DOHH2 (cell line): ENCODE results near the gene ARHGDIA.

Source experiments
- H3F3A ChIP-seq: fragments of 200-600 bp; sonication (generic), shearing (Covaris generic); 2 replicates; pipeline ENCODE4 v1.6.0; 2016; ENCODE audit warnings: antibody characterized with exemption, mild to moderate bottlenecking; ENCODE audit not compliant: control insufficient read depth, insufficient read depth
- H3K27ac ChIP-seq: fragments of 200-600 bp; sonication (generic); 2 replicates; pipeline ENCODE4 v1.5.1; 2014; ENCODE audit warnings: low read depth, mild to moderate bottlenecking, low read length, moderate library complexity
- H3K27me3 ChIP-seq: fragments of 200-600 bp; sonication (generic); 2 replicates; pipeline ENCODE4 v1.6.1; 2014; ENCODE audit warnings: mild to moderate bottlenecking, low read length, mixed read lengths; ENCODE audit not compliant: control insufficient read depth
- H3K36me3 ChIP-seq: fragments of 200-600 bp; sonication (generic); 2 replicates; pipeline ENCODE4 v1.6.1; 2014; ENCODE audit warnings: mild to moderate bottlenecking, low read length, moderate library complexity, mixed read lengths; ENCODE audit not compliant: control insufficient read depth
- H3K4me1 ChIP-seq: fragments of 200-600 bp; sonication (generic); 2 replicates; pipeline ENCODE4 v1.6.1; 2014; ENCODE audit warnings: mild to moderate bottlenecking, low read length, mixed read lengths; ENCODE audit not compliant: control insufficient read depth
- H3K4me2 ChIP-seq: fragments of 200-600 bp; sonication (generic); 2 replicates; pipeline ENCODE4 v1.6.0; 2014; ENCODE audit warnings: mild to moderate bottlenecking, low read length, moderate library complexity
- H3K4me3 ChIP-seq: fragments of 200-600 bp; sonication (generic); 2 replicates; pipeline ENCODE4 v1.5.1; 2014; ENCODE audit warnings: mild to moderate bottlenecking, low read length, mixed read lengths
- H3K79me2 ChIP-seq: fragments of 200-600 bp; sonication (generic); 2 replicates; pipeline ENCODE4 v1.6.1; 2014; ENCODE audit warnings: mild to moderate bottlenecking, low read length, mixed read lengths; ENCODE audit not compliant: control insufficient read depth
- H3K9me2 ChIP-seq: fragments of 200-600 bp; sonication (generic); replicated peaks from 2 replicates; pipeline ENCODE4 v1.6.1; 2014; ENCODE audit warnings: mild to moderate bottlenecking, low read length, mixed read lengths; ENCODE audit not compliant: control insufficient read depth
- H3K9me3 ChIP-seq: fragments of 200-600 bp; sonication (generic); 2 replicates; pipeline ENCODE4 v1.6.1; 2014; ENCODE audit warnings: antibody characterized with exemption, low read length, mixed read lengths; ENCODE audit not compliant: control insufficient read depth, insufficient read depth
- H4K20me1 ChIP-seq: fragments of 200-600 bp; sonication (generic); 2 replicates; pipeline ENCODE4 v1.6.0; 2014; ENCODE audit warnings: low read depth, mild to moderate bottlenecking, antibody characterized with exemption, low read length, moderate library complexity; ENCODE audit not compliant: control insufficient read depth, insufficient read depth
- CTCF ChIP-seq: fragments of 200-600 bp; sonication (generic); IDR thresholded peaks from one replicate; pipeline ENCODE4 v1.5.1; 2014; ENCODE audit warnings: antibody characterized with exemption, mild to moderate bottlenecking, low read depth, low read length; ENCODE audit not compliant: poor library complexity, severe bottlenecking
- EZH2phosphoT487 ChIP-seq: fragments of 200-600 bp; sonication (generic); IDR thresholded peaks from 2 replicates; pipeline ENCODE4 v1.6.1; 2017; ENCODE audit warnings: borderline replicate concordance, mild to moderate bottlenecking, antibody characterized with exemption, low read length, moderate library complexity, mixed read lengths

The ARHGDIA gene

DNA sequence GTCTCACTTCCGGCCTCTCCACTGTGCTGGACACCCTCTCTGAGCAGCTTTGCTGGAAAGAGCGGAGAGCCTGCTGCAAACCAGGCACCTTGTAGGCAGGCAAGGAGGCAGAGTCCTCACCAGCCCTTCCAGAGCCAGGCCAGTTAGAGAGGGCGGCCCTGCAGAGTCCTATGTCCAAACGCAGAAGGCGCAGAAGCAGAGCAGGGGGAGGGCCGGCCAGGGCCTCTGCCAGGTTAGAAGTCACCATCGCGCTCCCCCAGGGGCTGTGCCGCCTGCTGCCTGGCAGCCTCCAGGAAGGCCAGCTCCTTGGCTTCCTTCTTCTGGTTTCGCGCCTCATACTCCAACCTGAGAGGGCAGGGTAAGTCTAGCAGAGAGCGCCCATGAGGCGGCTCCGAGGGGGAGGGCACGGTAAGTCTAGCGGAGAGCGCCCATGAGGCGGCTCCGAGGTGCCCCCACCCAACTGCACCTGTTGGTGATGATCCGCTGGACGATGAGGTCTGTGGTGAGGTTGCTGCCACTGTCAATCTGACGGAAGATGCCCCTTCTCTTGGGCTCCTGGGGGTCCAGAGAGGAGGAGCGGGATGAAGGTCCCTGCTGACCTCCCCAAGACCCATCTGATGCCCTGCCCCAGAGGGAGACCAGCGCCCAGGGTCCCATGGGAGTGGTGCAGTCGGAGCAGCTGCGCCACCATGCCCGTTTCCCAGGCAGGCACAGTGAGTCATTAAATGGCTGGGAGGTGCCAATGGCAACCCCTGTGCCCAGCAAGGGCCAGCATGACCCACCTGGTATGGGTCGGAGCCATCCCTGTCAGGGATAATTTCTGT, 33.7 kb upstream of the ARHGDIA start:
- Histone ChIP-seq H3K79me2 (peaks cover 5% of the 10 kb centered on the region), H3K27ac (no peak overlapping the region), H4K20me1 (peaks cover 4% of the 10 kb centered on the region; the same call in 1 of the 2 replicates), H3K36me3 (peaks cover 57% of the 10 kb centered on the region), H3K27me3 (peaks cover 2% of the 10 kb centered on the region), H3K4me3 (no peak overlapping the region), H3K9me2 (no peaks in the 10 kb centered on the region), H3F3A (no peaks in the 10 kb centered on the region), H3K4me2 (no peak overlapping the region), H3K4me1 (peaks cover 5% of the 10 kb centered on the region), H3K9me3 (no peaks in the 10 kb centered on the region)
- TF ChIP-seq EZH2phosphoT487 (no peak), CTCF (no peak)

- Histone ChIP-seq H3K4me3 (no peak overlapping the region), H3K4me1 (no peaks in the 10 kb centered on the region; the same call in 1 of the 2 replicates), H3K36me3 (peaks cover 54% of the 10 kb centered on the region), H4K20me1 (peaks cover 4% of the 10 kb centered on the region; the same call in 1 of the 2 replicates), H3K27me3 (peaks cover 2% of the 10 kb centered on the region), H3K4me2 (no peak overlapping the region), H3K27ac (no peak overlapping the region), H3K79me2 (no peaks in the 10 kb centered on the region), H3F3A (no peaks in the 10 kb centered on the region), H3K9me2 (no peaks in the 10 kb centered on the region), H3K9me3 (no peaks in the 10 kb centered on the region)
- TF ChIP-seq CTCF (no peak), EZH2phosphoT487 (no peak)
Measured at GRCh38 chr17:81903896-81904599, 32.9 kb upstream of the ARHGDIA start.

DNA sequence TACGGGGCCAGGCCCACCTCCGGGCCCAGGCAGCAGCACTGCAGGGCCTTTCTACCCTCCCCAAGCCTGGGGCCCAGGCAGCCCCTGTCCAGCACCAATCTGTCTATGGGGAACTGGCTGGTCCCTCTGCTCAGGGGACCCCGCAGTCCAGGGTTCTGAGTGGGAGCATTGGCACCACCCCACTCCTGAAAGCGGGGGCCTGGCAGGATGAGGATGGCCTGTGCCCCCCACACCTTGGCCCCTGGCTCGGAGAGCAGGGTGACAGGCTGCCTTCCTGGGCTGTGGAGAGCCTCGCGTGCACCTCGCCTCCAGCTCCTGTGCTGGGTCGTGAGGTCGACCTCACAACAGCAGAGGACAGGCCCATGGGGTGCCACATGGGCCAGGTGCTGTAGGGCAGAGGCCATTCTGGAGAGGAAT, 32.3 kb upstream of the ARHGDIA start:
- no peaks in the 10 kb centered on the region for H3K79me2 ChIP-seq
- H3K9me2 ChIP-seq, result no peaks in the 10 kb centered on the region
- no peak for TF ChIP-seq EZH2phosphoT487
- TF ChIP-seq CTCF, result no peak
- H3K27ac ChIP-seq, result no peak overlapping the region
- H4K20me1 ChIP-seq, result peaks cover 4% of the 10 kb centered on the region; the same call in 1 of the 2 replicates
- H3K4me1 ChIP-seq, result no peaks in the 10 kb centered on the region; the same call in 1 of the 2 replicates
- H3F3A ChIP-seq, result no peaks in the 10 kb centered on the region
- peaks cover 55% of the 10 kb centered on the region for H3K36me3 ChIP-seq
- peaks cover 2% of the 10 kb centered on the region for H3K27me3 ChIP-seq
- H3K4me2 ChIP-seq, result no peak overlapping the region
- H3K4me3 ChIP-seq, result no peak overlapping the region
- H3K9me3 ChIP-seq, result no peaks in the 10 kb centered on the region
